ENCODE results near the gene FBXL4. TPM values are rescaled to one million over a fixed set of nuclear protein-coding genes. Genes with fewer than 3 reads are reported as not detected.

FBXL4 gene
- polyA plus RNA-seq (ENCODE audit: insufficient read depth in 1 of 5, insufficient read length in 5 of 5, low replicate concordance in 1 of 5) = 10 to 100 TPM; 13.7 to 23.6 (median 22.2) TPM
- long read RNA-seq, donor 1, partial matches to known transcripts = 0 of 1 reads
- long read RNA-seq, donor 1, other reads (novel, unspliced or antisense) = 0 of 1 reads
- long read RNA-seq, donor 2, full-length matches to known transcripts = 3 of 3 reads
- long read RNA-seq, donor 2, partial matches to known transcripts = 0 of 3 reads
- long read RNA-seq, donor 2, other reads (novel, unspliced or antisense) = 0 of 3 reads
- long read RNA-seq, donor 3, full-length matches to known transcripts = 2 of 2 reads
- long read RNA-seq, donor 3, partial matches to known transcripts = 0 of 2 reads
- long read RNA-seq, donor 3, other reads (novel, unspliced or antisense) = 0 of 2 reads
- long read RNA-seq, donor 4, partial matches to known transcripts = 0 of 1 reads
- long read RNA-seq, donor 4, other reads (novel, unspliced or antisense) = 0 of 1 reads
- long read RNA-seq, donor 5 = 0 reads
- long read RNA-seq, donor 6 = 0 reads
- long read RNA-seq, donor 7, full-length matches to known transcripts = 3 of 3 reads
- long read RNA-seq, donor 7, partial matches to known transcripts = 0 of 3 reads
- long read RNA-seq, donor 7, other reads (novel, unspliced or antisense) = 0 of 3 reads
- long read RNA-seq, donor 8, full-length matches to known transcripts = 1 of 1 reads
- long read RNA-seq, donor 8, partial matches to known transcripts = 0 of 1 reads
- long read RNA-seq, donor 8, other reads (novel, unspliced or antisense) = 0 of 1 reads

DNA sequence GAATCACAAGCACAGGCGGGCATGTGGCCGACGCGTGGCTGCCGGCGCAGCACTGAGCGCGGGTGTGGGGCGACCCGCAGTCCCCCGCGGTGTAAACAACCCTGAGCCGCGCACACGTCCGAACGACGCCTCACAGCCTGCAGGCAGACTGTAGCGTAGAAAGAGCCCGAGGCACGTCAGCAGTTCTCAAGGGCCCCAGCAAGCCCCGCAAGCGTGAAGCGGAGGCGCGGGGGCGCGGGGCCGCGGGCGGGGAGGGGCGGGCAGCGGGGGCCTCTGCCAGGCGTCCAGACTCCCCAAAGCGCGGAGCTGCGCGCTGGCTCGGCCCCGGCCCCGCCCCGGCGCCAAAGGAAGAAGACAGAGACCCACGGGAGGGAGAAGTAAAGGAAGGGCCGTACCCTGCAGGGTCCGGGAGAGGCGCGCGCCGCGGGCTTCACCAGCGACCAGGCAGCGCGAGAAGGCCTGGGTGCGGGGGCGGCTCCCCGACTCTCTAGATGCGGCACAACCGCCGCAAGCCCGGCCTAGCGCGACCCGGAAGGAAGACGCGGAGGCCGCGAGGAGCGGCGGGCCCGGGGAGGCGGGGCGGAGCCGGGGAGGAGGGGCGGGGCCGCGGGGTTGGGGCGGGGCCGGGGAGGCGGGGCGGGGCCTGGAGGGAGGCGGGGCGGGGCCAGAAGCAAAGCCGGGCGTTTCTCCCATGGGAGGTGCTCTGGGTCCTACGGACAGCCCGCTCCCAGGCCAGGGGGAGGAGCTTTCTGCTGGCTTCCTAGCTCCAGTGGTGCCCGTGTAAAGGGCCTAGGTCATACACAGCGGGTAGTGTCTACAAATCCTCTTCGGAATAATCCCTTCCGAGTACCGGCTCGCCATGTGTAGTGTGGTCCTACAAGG is at the start of gene FBXL4:
Gene FBXL4, minus strand, starts transcription at position 536 of the 882 bp plus-strand sequence. CDS start 20,958 bp downstream, outside the sequence.
- peak; percentile 60 to 76 for DNase-seq

- DNase-seq = no peak
These were observed 47.4 kb upstream of the FBXL4 start for GRCh38 chr6:98995116-98995515.

GRCh38 chr6:98992535-98992934 is 44.8 kb upstream of the FBXL4 start:
- no peak for DNase-seq

GRCh38 chr6:98986071-98986615 is 38.4 kb upstream of the FBXL4 start:
- no peak for DNase-seq

GRCh38 chr6:98985391-98985790 is 37.6 kb upstream of the FBXL4 start:
- no peak for DNase-seq

- no peak for DNase-seq
These were observed 36.4 kb upstream of the FBXL4 start for GRCh38 chr6:98984121-98984520.

DNA sequence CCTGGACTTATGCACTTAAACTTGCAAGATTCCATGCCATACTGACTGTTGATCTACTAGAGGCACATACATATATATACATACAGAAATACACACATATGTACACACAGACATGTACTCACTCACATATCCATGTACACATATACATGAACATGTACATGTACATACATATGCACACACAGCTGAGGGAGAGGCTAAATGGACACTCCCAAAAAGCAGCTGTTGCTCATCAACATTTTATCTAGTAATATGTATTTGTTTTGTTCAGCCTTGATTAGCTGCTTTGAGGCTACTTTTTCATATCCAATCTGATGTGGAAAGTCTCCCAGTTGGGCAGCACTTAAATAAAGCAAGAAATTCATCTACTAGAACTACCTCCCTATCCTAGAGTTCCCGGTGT is 33.7 kb upstream of the FBXL4 start:
- DNase-seq = no peak

DNA sequence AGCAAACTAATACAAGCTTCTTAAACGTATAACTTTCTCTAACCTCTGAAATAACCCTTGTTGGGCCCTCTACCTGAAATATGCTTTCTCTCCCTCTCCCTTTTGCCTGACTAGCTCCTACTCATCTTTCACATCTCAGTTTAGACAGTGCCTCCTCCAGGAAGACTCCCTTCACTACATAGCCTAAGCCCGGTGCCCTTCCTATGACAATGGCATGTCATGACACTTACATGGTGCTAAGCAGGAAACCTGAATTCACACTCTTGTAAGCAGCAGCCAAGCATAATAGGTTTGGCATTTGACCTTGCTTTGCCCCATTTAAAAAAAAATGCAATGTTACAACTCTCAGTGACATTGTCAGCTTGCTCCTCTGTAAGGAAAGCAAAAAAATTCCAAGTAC is 33.1 kb upstream of the FBXL4 start:
- DNase-seq = no peak

GRCh38 chr6:98977671-98978292 is 30.0 kb upstream of the FBXL4 start:
- no peak for DNase-seq

DNA sequence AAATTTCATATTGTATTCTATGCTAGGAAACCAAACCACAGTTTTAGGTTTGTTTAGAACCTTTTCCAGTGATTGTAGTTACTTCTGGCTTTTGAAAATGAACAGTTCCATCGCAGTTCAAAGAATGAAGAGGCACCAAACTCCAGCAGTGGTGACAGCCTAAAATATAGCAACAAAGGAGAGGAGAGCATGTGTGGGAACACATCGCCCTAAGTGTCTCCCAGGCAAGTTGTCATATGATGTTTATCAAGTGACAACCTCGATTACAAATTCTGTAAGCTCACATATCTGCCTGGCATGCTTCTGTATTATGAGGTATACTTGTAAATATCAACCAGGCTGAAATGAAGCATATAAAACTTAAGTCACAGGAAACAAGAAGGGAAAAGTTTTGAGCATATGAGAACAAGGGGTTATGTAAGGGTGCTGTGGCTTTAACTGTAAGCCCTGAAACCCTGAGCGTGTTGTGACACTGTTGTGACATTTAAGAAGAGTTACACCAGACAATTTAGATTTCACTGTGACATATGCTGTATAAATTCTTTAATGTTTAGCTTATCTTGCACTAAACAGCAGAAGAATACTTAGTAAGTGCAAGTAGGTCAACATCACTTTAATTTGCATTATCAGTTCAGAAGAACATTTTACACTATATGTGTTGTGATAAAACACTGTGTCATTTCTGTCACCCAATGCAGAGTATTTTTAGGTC is 29.1 kb upstream of the FBXL4 start:
- no peak for DNase-seq

DNA sequence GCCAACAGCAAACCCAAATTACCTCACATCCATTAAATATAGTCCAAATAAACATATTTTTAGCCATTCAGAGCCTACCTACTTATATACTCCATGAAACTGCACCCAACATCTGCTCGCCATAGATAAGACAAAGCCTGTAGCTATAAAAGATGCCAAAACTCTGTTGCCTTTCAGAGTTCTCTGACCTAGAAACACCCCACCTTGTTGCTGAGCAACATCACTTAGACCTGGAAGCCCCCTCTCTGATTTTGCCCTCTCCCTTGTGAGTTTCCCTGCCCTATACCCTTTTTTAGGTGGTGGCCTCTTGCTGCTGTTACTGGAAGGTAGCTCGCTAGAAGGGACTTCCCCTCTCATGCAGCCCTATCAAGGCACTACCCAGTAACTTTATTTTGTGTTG is 27.7 kb upstream of the FBXL4 start:
- DNase-seq = no peak

DNA sequence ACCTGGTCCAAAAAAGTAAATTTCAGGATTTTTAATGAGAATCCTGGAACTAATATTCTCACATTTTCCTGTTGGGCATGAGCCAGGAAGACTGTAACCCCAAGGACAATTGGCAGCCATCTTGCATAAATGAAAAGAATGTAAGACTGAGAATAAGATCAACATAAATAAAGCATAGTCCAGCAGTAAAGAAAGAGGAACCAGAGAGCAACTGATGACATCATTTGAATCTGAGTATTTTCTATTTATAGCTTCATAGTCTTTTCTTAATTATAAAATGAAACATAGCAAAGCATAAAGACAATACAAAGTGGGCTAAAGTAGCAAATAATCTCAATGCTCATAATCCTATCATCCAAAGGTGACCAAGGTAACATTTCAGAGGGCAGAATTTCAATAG is 26.6 kb upstream of the FBXL4 start:
- DNase-seq = no peak

DNA sequence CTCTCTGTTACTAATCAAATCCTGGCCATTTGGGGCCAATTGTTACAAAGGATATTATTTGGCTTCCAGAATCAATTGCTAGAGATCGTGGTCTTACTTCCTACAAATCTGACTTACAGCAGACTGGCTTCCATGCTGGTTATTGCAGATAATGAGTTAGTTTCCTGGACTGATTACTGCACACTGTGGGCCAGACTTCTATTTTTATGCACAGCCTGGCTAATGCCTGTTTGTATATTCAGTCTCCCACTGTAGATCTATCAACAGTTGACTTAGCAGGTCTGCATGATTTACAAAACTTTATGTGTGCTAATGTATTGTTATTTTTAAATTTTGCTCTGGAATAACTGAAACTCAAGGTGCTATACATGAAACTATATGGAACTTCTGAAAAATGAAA is 25.8 kb upstream of the FBXL4 start:
- no peak for DNase-seq

GRCh38 chr6:98971303-98971702 is 23.6 kb upstream of the FBXL4 start:
- DNase-seq = no peak

DNA sequence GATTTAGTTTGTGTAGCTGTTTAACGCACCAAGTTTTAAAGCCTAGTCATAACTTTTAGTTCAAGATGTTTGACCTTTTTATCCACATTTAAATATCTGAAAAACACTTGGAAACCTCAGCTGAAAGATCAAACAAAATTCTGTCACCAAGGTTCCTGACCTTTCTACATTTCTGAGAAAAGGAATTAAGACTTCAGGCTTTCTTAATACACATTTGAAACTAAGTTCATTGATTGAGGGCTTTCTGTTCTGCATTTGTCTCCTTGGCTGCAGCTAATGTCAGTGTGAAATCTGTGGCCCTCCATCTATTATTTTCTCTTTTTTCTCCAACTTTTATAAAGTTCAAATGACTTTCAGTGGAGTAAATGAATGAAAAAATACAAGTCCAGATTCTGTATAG is 22.7 kb upstream of the FBXL4 start:
- DNase-seq = no peak

DNA sequence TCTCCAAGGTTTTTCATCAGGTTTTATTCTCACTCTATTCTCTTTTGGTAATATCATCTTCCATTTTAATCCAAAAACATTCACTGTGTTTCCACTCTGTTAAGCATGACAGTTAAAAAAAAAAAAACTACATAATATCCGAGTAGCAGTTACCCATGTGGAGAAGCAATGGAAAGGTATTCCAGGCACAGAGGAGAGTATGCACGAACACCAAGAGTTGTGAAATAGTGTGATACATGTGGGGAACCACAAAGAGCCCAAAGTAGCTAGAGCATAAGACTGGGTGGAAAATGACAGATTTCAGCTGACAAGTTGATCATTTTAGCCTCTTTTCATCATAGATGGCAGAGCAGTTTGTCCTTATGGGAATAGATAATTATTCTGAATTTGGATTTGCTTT is 19.9 kb upstream of the FBXL4 start:
- no peak for DNase-seq

DNA sequence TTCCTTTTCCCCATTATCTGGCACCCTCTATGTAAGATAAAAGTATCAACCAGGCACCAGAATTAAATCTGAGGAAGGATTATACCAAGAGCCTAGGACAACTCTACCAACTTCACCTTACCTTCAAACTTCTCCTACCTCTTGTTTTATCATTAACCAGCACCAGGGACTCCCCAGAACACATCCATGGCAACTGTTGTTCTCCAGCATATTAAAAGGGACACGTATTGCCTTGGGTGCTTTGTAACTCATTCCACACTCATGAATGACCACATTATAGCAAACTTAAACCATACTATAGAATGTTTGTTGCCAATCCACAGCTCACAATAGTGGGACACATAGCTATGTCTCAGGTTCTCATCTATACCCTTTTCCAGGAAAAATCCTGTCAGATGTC is 11.9 kb upstream of the FBXL4 start:
- DNase-seq = no peak

DNA sequence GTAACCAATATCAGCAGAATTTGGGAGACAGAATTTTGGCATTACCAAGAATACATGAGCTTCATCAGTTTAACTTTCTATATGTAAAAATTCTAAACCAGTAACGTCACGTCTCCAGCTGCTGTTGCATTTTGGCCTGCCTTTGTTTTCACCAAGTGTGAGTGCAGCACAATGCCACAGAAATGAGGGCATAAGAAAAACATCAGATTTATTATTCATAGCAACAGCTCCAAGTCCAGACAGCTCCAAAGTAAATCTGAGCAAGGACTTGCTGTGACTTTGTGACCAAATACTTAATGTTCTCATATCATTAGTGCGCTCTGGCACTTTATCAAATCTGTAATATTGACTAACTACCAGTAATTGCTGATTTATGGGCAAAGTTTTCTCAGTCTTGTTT is 11.0 kb upstream of the FBXL4 start:
- DNase-seq = peak in 1 of 2 donors; percentile 23

DNA sequence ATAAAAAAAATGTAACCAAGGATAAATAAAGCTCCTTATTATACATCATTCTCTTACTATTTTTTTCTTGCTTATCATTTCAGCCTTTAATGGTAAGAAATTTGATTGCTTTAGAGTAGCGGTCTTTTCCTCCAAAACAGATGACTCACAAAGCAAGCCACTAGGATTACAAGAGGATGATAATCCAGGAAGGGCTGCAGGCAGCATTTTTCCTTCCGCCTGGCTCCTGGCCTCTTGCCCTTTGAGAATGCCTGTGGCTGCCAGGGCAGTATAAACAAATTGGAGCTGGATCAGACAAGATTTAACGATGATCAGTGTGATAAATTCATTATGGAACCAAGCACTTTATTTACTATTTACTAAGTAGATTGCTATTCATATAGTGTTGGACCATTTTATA is 9.7 kb upstream of the FBXL4 start:
- DNase-seq = peak in 1 of 2 donors; percentile 63

DNA sequence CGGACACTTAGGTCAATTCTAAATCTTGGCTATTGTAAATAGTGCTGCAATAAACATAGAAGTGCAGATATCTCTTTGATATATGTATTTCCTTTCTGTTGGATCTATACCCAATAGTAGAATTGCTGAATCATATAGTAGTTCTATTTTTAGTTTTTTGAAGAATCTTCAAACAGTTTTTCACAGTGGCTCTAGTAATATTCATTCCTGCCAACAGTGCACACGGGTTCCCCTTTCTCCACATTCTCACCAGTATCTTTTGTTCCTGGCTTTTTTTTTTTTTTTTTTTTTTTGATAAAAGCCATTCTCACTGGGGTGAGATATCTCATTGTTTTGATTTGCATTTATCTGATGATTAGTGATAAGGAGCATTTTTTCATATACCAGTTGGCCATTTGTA is 1.8 kb upstream of the FBXL4 start:
- no peak for DNase-seq
